H1 (cell line): ENCODE data around the gene DBF4B. TPM values are rescaled to one million over a fixed set of nuclear protein-coding genes. Genes with fewer than 3 reads are reported as not detected.

Experiments used
- CTCF ChIA-PET: fragments of 300-600 bp; sonication (Branson Sonifier 250); formaldehyde crosslinking; loops from one replicate; lab custom pipeline; 2021; ENCODE audit not compliant: partially characterized antibody; lab: Charles Lee
- POLR2A ChIA-PET: fragments of 300-600 bp; sonication (Branson Sonifier 250); formaldehyde crosslinking; loops from one replicate; lab custom pipeline; 2021; ENCODE audit warnings: inconsistent platforms; ENCODE audit not compliant: partially characterized antibody; lab: Charles Lee
- DNase-seq, 2 experiments: peaks; one replicate each; pipeline versions ENCODE4 v3.0.0 to v3.0.0-alpha.2; 2010 to 2022; ENCODE audit warnings: low spot score in 2 of 2, low read depth in 1 of 2, mixed read lengths in 1 of 2
- FAIRE-seq: peaks from 2 replicates; lab custom pipeline; 2011; peaks lifted over from hg19 to GRCh38; lab: Jason Lieb, UNC
- H2AFZ ChIP-seq: 2 replicates; pipeline ENCODE4 v1.8.1; 2012; ENCODE audit warnings: low read length, inconsistent platforms
- H2AK5ac ChIP-seq: 2 replicates; pipeline ENCODE4 v1.6.1; 2013; ENCODE audit warnings: low read depth, low read length
- H2BK120ac ChIP-seq: replicated peaks from 2 replicates; pipeline ENCODE3; 2013; ENCODE audit warnings: low read depth, low read length, inconsistent platforms
- H2BK12ac ChIP-seq: 2 replicates; pipeline ENCODE4 v1.6.1; 2013; ENCODE audit warnings: low read depth, low read length
- H2BK15ac ChIP-seq: 2 replicates; pipeline ENCODE4 v1.6.1; 2013; ENCODE audit warnings: low read length
- H2BK20ac ChIP-seq: 2 replicates; pipeline ENCODE4 v1.6.1; 2013; ENCODE audit warnings: low read length
- H2BK5ac ChIP-seq: 2 replicates; pipeline ENCODE4 v1.6.1; 2013; ENCODE audit warnings: low read depth, low read length
- H3K14ac ChIP-seq: 2 replicates; pipeline ENCODE4 v1.6.1; 2013; ENCODE audit warnings: inconsistent platforms; ENCODE audit not compliant: insufficient read length
- H3K18ac ChIP-seq: 2 replicates; pipeline ENCODE4 v1.6.1; 2013; ENCODE audit warnings: low read length; ENCODE audit errors: extremely low read depth
- H3K23ac ChIP-seq: 2 replicates; pipeline ENCODE4 v1.6.1; 2013; ENCODE audit warnings: inconsistent platforms; ENCODE audit not compliant: insufficient read length
- H3K23me2 ChIP-seq: 2 replicates; pipeline ENCODE4 v1.6.1; 2013; ENCODE audit warnings: low read depth, low read length
- H3K27ac ChIP-seq: 2 replicates; pipeline ENCODE4 v1.6.1; 2011; ENCODE audit warnings: low read depth, low read length, inconsistent platforms
- H3K27me3 ChIP-seq, 4 experiments: replicated peaks in 1 of 4; 1 replicate in 1 of 4; 2 replicates in 3 of 4; pipeline versions ENCODE4 v1.6.1 to v1.8.1; 2011 to 2013; ENCODE audit warnings: low read length in 3 of 4, mild to moderate bottlenecking in 3 of 4, inconsistent platforms in 2 of 4, mixed read lengths in 2 of 4, moderate library complexity in 1 of 4; ENCODE audit not compliant: control insufficient read depth in 3 of 4, insufficient read depth in 3 of 4; ENCODE audit errors: extremely low read depth in 1 of 4
- H3K36me3 ChIP-seq, 4 experiments: 2 replicates each; pipeline versions ENCODE4 v1.6.1 to v1.8.1; 2011 to 2013; ENCODE audit warnings: mild to moderate bottlenecking in 4 of 4, low read length in 3 of 4, moderate library complexity in 2 of 4, control low read depth in 1 of 4, inconsistent platforms in 1 of 4; ENCODE audit not compliant: insufficient read depth in 4 of 4, control insufficient read depth in 2 of 4
- H3K4ac ChIP-seq: replicated peaks from 2 replicates; pipeline ENCODE3; 2013; ENCODE audit warnings: low read length, low read depth, mixed read lengths, inconsistent platforms; ENCODE audit not compliant: insufficient read length
- H3K4me1 ChIP-seq, 4 experiments: replicated peaks in 1 of 4; 1 replicate in 1 of 4; 2 replicates in 3 of 4; pipeline versions ENCODE4 v1.6.1 to v1.8.1; 2011 to 2013; ENCODE audit warnings: low read length in 3 of 4, inconsistent platforms in 2 of 4, mixed read lengths in 1 of 4; ENCODE audit not compliant: insufficient read depth in 4 of 4, control insufficient read depth in 3 of 4
- H3K4me2 ChIP-seq, 2 experiments: 2 replicates each; pipeline versions ENCODE4 v1.6.1 to v1.8.1; 2011 to 2013; ENCODE audit warnings: low read depth in 2 of 2, low read length in 2 of 2, control low read depth in 1 of 2, inconsistent platforms in 1 of 2, mild to moderate bottlenecking in 1 of 2; ENCODE audit not compliant: insufficient read depth in 1 of 2
- H3K4me3 ChIP-seq, 4 experiments: fragments of 200-600, 300-600 bp in 1 of 4; sonication (generic), shearing (Covaris generic), sonication (Bioruptor Twin) in 1 of 4; 2 replicates each; pipeline versions ENCODE4 v1.5.1 to v1.8.1; 2011 to 2016; ENCODE audit warnings: low read length in 4 of 4, low read depth in 3 of 4, control low read depth in 2 of 4, inconsistent platforms in 2 of 4, mild to moderate bottlenecking in 2 of 4, mixed read lengths in 1 of 4, moderate library complexity in 1 of 4; ENCODE audit not compliant: insufficient read depth in 2 of 4; ENCODE audit errors: extremely low read depth in 1 of 4
- H3K56ac ChIP-seq: replicated peaks from 2 replicates; pipeline ENCODE3; 2013; ENCODE audit warnings: low read depth, mild to moderate bottlenecking, mixed read lengths, low read length, inconsistent platforms; ENCODE audit not compliant: insufficient read length
- H3K79me1 ChIP-seq: 2 replicates; pipeline ENCODE4 v1.6.1; 2013; ENCODE audit warnings: low read depth, low read length, control low read depth
- H3K79me2 ChIP-seq, 2 experiments: 2 replicates each; pipeline versions ENCODE4 v1.6.1 to v1.8.1; 2012 to 2013; ENCODE audit warnings: low read length in 2 of 2, mild to moderate bottlenecking in 2 of 2, inconsistent platforms in 1 of 2; ENCODE audit not compliant: insufficient read depth in 2 of 2, control insufficient read depth in 1 of 2
- H3K9ac ChIP-seq, 4 experiments: replicated peaks in 1 of 4; 1 replicate in 1 of 4; 2 replicates in 3 of 4; pipeline versions ENCODE4 v1.6.1 to v1.8.1; 2011 to 2013; ENCODE audit warnings: low read depth in 3 of 4, low read length in 3 of 4, control low read depth in 2 of 4, mild to moderate bottlenecking in 2 of 4, moderate library complexity in 2 of 4, inconsistent platforms in 1 of 4; ENCODE audit errors: extremely low read depth in 1 of 4
- H3K9me3 ChIP-seq, 2 experiments: 2 replicates each; pipeline versions ENCODE4 v1.6.1 to v1.8.1; 2012 to 2013; ENCODE audit warnings: mild to moderate bottlenecking in 2 of 2, moderate library complexity in 2 of 2, control low read depth in 1 of 2, inconsistent platforms in 1 of 2, low read depth in 1 of 2, low read length in 1 of 2, mixed read lengths in 1 of 2; ENCODE audit not compliant: insufficient read depth in 2 of 2
- H4K20me1 ChIP-seq, 2 experiments: replicated peaks in 1 of 2; 2 replicates each; pipeline versions ENCODE3 to v1.8.1; 2011 to 2013; ENCODE audit warnings: inconsistent platforms in 2 of 2, low read length in 2 of 2, mild to moderate bottlenecking in 1 of 2; ENCODE audit not compliant: insufficient read depth in 2 of 2, control insufficient read depth in 1 of 2
- H4K5ac ChIP-seq: 2 replicates; pipeline ENCODE4 v1.6.1; 2013; ENCODE audit warnings: low read length, low read depth, mixed read lengths, inconsistent platforms; ENCODE audit not compliant: insufficient read length
- H4K8ac ChIP-seq: 2 replicates; pipeline ENCODE4 v1.8.0; 2013; ENCODE audit warnings: mild to moderate bottlenecking, moderate library complexity, low read length, inconsistent platforms; ENCODE audit not compliant: insufficient read depth; ENCODE audit errors: extremely low read depth
- H4K91ac ChIP-seq: replicated peaks from 2 replicates; pipeline ENCODE3; 2013; ENCODE audit warnings: low read length, mixed read lengths, inconsistent platforms; ENCODE audit not compliant: insufficient read length
- WGBS, 2 experiments: shearing (Covaris generic) in 1 of 2; methylation state at CpG; one replicate each; pipeline versions ENCODE4 v1.1.6 to v1.1.7; 2013 to 2015; ENCODE audit warnings: low lambda C conversion rate in 2 of 2, mixed read lengths in 2 of 2, inconsistent platforms in 1 of 2, low coverage in 1 of 2, missing lambda C conversion rate in 1 of 2; ENCODE audit not compliant: insufficient replicate concordance in 2 of 2, insufficient coverage in 1 of 2, insufficient read length in 1 of 2; ENCODE audit errors: extremely low coverage in 1 of 2, missing lambda C conversion rate in 1 of 2; 5-methylcytosine and 5-hydroxymethylcytosine counted together
- polyA plus RNA-seq, 7 experiments: library from polyadenylated mRNA; depleted of rRNA in 3 of 7; stranded (reverse) in 5 of 7; unstranded in 2 of 7; fragments of >200 nt in 5 of 7; fragments of 200-250 nt in 2 of 7; gene quantifications; 1 replicate in 5 of 7; 2 replicates in 1 of 7; 4 replicates in 1 of 7; pipeline versions ENCODE4 v1.2.1 to v1.2.3, GENCODE V29; 2011 to 2013; ENCODE audit warnings: missing spikeins in 2 of 7, mixed read lengths in 2 of 7
- total RNA-seq: library from RNA; stranded (reverse); fragmentation: NEBNext Ultra II Directional; extraction: Animal tissue kit (Norgen Biotek cat#: 25700); gene quantifications from 2 replicates; pipeline ENCODE4 v1.2.1, GENCODE V29; 2021

DBF4B gene
- total and polyA plus RNA-seq, 2 of the 8 experiments (the other 6 are each of a cell fraction or from before 2014, with no cell fraction given), result 20.2 to 26.9 TPM

DNA sequence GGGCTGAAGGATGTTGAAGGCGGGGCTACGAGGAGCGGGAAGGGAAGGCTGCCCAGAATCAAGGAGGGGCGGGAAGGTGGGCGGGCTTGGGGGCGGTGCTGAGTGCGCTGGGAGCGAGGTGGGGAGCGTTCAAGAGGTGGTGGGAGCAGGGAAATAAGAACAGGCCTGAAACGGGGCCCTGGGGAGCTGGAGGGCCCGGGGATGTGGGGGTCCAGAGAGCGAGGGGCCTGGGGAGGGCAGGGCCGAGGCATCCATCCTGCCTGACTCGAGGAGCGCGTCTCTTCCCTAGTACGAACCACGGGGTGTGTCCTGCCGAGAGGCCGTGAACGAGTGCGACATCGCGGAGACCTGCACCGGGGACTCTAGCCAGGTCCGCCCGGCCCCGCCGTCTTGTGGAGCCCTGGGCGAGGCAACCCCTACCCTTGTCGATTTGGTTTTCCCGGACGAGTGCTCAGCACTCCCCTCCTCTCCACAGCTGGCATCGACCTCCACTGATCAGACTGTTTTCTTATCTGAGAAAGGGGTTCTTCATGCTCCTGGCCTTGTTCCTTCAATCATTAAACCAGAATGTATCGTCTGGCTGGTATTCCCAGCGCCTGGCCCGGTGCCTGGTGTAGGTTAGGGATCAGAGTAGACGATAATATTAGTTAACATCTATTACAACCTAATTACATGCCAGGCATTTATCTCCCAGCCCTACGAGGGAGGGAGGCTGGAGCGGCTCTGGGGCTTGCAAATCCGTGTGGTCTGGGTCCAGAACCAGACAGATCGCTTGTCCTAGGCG is 67.6 kb downstream of the DBF4B start:
- Histone ChIP-seq H2AFZ (no peak overlapping the region), H2BK5ac (no peak overlapping the region)
- CTCF ChIA-PET, result interaction anchor here (1.0 to 26.7 kb wide), 9 partner anchors 10 to 145 kb away, joined by 4 to 577 read pairs (median 6); partner anchors contain the start of genes ADAM11 and HIGD1B

More for the DNA sequence above, 67.6 kb downstream of the DBF4B start:
- Histone ChIP-seq H3K4me1 (peaks cover 0 to 14% (median 4%) of the 10 kb centered on the region in 4 experiments; a peak in 5 of 7 replicates), H4K5ac (no peak overlapping the region), H3K4me3 (peak overlapping the region; percentile 41 to 76 (median 52)), H3K4me2 (peak overlapping the region; percentile 16 to 94), H2BK120ac (no peak overlapping the region), H4K91ac (no peak overlapping the region), H4K20me1 (peaks cover 0 to 2% of the 10 kb centered on the region in 2 experiments), H3K23ac (no peak overlapping the region), H3K23me2 (peaks cover 6% of the 10 kb centered on the region; the same call in 1 of the 2 replicates), H2BK15ac (no peak overlapping the region), H3K14ac (no peak overlapping the region), H2AK5ac (peak overlapping the region; percentile 32; the same call in 1 of the 2 replicates), H3K36me3 (no peaks in the 10 kb centered on the region), H2BK20ac (no peak overlapping the region), H3K18ac (no peak overlapping the region), H3K4ac (peak overlapping the region; percentile 47), H3K79me2 (no peaks in the 10 kb centered on the region), H3K56ac (no peak overlapping the region), H3K79me1 (no peaks in the 10 kb centered on the region), H3K27me3 (peaks cover 3 to 18% (median 12%) of the 10 kb centered on the region in 4 experiments; a peak in 6 of 7 replicates), H3K9me3 (no peaks in the 10 kb centered on the region), H2BK12ac (no peak overlapping the region), H4K8ac (peak overlapping the region; percentile 77), H3K9ac (peak overlapping the region in 3 of 4 experiments; percentile 44 to 52 (median 45); a peak in 4 of 7 replicates), H3K27ac (no peak overlapping the region)
- no peak for DNase-seq
- no peak for FAIRE-seq
- 27% methylated on average over 29 of the region's 43 CpGs; no CpG with 5 or more reads in 1 of the 2 experiments for WGBS, 2 experiments
- POLR2A ChIA-PET, result interaction anchor here (0.6 to 2.4 kb wide), 33 partner anchors 10 to 307 kb away, joined by 3 to 14 read pairs (median 4); partner anchors contain the start of genes ADAM11, DBF4B and GJC1
